Parathyroid adenoma (tissue), 2 donors: Measurements from ENCODE around the gene IPCEF1.
"Not testable (repeated sequence)": the region's sequence is repeated elsewhere in the genome, so short reads cannot be mapped to it uniquely, and the experiment has no call there.

Experiments
- H2AFZ ChIP-seq: fragments of 300-600 bp; sonication (generic); one replicate; pipeline ENCODE4 v1.7.0; 2017; ENCODE audit warnings: antibody characterized with exemption, mild to moderate bottlenecking
- H3K27ac ChIP-seq: fragments of 300-600 bp; sonication (generic); one replicate; pipeline ENCODE4 v1.7.0; 2017
- H3K27me3 ChIP-seq: fragments of 300-600 bp; sonication (generic); one replicate; pipeline ENCODE4 v1.7.0; 2017; ENCODE audit warnings: low read length; ENCODE audit not compliant: control insufficient read depth, insufficient read depth
- H3K36me3 ChIP-seq: fragments of 300-600 bp; sonication (generic); one replicate; pipeline ENCODE4 v1.7.0; 2017; ENCODE audit warnings: low read length; ENCODE audit not compliant: control insufficient read depth, insufficient read depth
- H3K4me1 ChIP-seq: fragments of 300-600 bp; sonication (generic); one replicate; pipeline ENCODE4 v1.7.0; 2017; ENCODE audit warnings: control low read depth
- H3K4me2 ChIP-seq: fragments of 300-600 bp; sonication (generic); one replicate; pipeline ENCODE4 v1.7.0; 2017; ENCODE audit warnings: low read length
- H3K4me3 ChIP-seq: fragments of 300-600 bp; sonication (generic); one replicate; pipeline ENCODE4 v1.7.0; 2017; ENCODE audit warnings: low read depth, low read length
- H3K79me2 ChIP-seq: fragments of 300-600 bp; sonication (generic); one replicate; pipeline ENCODE4 v1.7.0; 2017; ENCODE audit warnings: control low read depth
- H3K9ac ChIP-seq: fragments of 300-600 bp; sonication (generic); one replicate; pipeline ENCODE4 v1.7.0; 2017; ENCODE audit warnings: mild to moderate bottlenecking
- H3K9me3 ChIP-seq: fragments of 300-600 bp; sonication (generic); one replicate; pipeline ENCODE4 v1.7.0; 2017; ENCODE audit warnings: low read length; ENCODE audit not compliant: control insufficient read depth
- CTCF ChIP-seq: fragments of 300-600 bp; sonication (generic); IDR thresholded peaks from one replicate; pipeline ENCODE4 v1.7.0; 2017; ENCODE audit warnings: antibody characterized with exemption, mild to moderate bottlenecking
- donor health status: primary hyperparathyroidism.

Gene IPCEF1

GRCh38 chr6:154341336-154341735 lies 15.3 kb downstream of the IPCEF1 start:
- Histone ChIP-seq H3K36me3 (no peaks in the 10 kb centered on the region), H3K4me1 (no peaks in the 10 kb centered on the region), H3K4me2 (no peak overlapping the region), H3K9me3 (no peaks in the 10 kb centered on the region), H3K4me3 (no peak overlapping the region), H3K27me3 (no peaks in the 10 kb centered on the region), H2AFZ (no peak overlapping the region), H3K79me2 (no peaks in the 10 kb centered on the region), H3K27ac (no peak overlapping the region), H3K9ac (no peak overlapping the region)
- TF ChIP-seq CTCF, result no peak

- Histone ChIP-seq H3K4me1 (no peaks in the 10 kb centered on the region), H2AFZ (no peak overlapping the region), H3K27me3 (no peaks in the 10 kb centered on the region), H3K36me3 (no peaks in the 10 kb centered on the region), H3K27ac (no peak overlapping the region), H3K4me2 (no peak overlapping the region), H3K79me2 (no peaks in the 10 kb centered on the region), H3K9me3 (no peaks in the 10 kb centered on the region), H3K9ac (no peak overlapping the region), H3K4me3 (no peak overlapping the region)
- no peak for TF ChIP-seq CTCF
Measured at GRCh38 chr6:154337406-154338005, 19.1 kb downstream of the IPCEF1 start.

GRCh38 chr6:154334147-154334546 lies 22.5 kb downstream of the IPCEF1 start:
- not testable (repeated sequence) for H3K4me1 ChIP-seq, H3K79me2 ChIP-seq, H2AFZ ChIP-seq, H3K4me2 ChIP-seq, H3K27ac ChIP-seq, H3K9me3 ChIP-seq, H3K9ac ChIP-seq, H3K27me3 ChIP-seq, H3K36me3 ChIP-seq, H3K4me3 ChIP-seq

GRCh38 chr6:154331750-154332149 lies 24.9 kb downstream of the IPCEF1 start:
- H3K4me2 ChIP-seq, result no peak overlapping the region
- no peaks in the 10 kb centered on the region for H3K79me2 ChIP-seq
- TF ChIP-seq CTCF, result no peak
- H3K4me1 ChIP-seq, result no peaks in the 10 kb centered on the region
- no peak overlapping the region for H2AFZ ChIP-seq
- H3K27ac ChIP-seq, result no peak overlapping the region
- no peaks in the 10 kb centered on the region for H3K36me3 ChIP-seq
- H3K4me3 ChIP-seq, result no peak overlapping the region
- no peak overlapping the region for H3K9ac ChIP-seq
- no peaks in the 10 kb centered on the region for H3K27me3 ChIP-seq
- no peaks in the 10 kb centered on the region for H3K9me3 ChIP-seq

GRCh38 chr6:154329350-154330170 lies 27.0 kb downstream of the IPCEF1 start:
- H3K79me2 ChIP-seq, result no peaks in the 10 kb centered on the region
- no peak overlapping the region for H3K9ac ChIP-seq
- H3K4me3 ChIP-seq, result no peak overlapping the region
- H3K27me3 ChIP-seq, result no peaks in the 10 kb centered on the region
- no peaks in the 10 kb centered on the region for H3K36me3 ChIP-seq
- H3K27ac ChIP-seq, result no peak overlapping the region
- H3K4me1 ChIP-seq, result no peaks in the 10 kb centered on the region
- no peaks in the 10 kb centered on the region for H3K9me3 ChIP-seq
- no peak overlapping the region for H2AFZ ChIP-seq
- H3K4me2 ChIP-seq, result no peak overlapping the region
- TF ChIP-seq CTCF, result no peak

GRCh38 chr6:154327313-154327712 lies 29.3 kb downstream of the IPCEF1 start:
- H2AFZ ChIP-seq, H3K27me3 ChIP-seq, H3K79me2 ChIP-seq, H3K4me3 ChIP-seq, H3K9ac ChIP-seq, H3K27ac ChIP-seq, H3K36me3 ChIP-seq, H3K4me1 ChIP-seq, H3K9me3 ChIP-seq, H3K4me2 ChIP-seq: not testable (repeated sequence)
